Breast epithelium (tissue), 3 donors: ENCODE measurements around the gene WWTR1.

ENCODE experiments used
- CTCF ChIP-seq, 3 donors: fragments of 450-650 bp; IDR thresholded peaks; one replicate each; pipeline ENCODE4 v1.5.1; 2016 to 2017; ENCODE audit warnings: antibody characterized with exemption in 3 of 3, mild to moderate bottlenecking in 3 of 3, moderate library complexity in 3 of 3
- POLR2A ChIP-seq: fragments of 450-650 bp; IDR thresholded peaks from one replicate; pipeline ENCODE4 v1.6.1; 2016; ENCODE audit warnings: antibody characterized with exemption, mild to moderate bottlenecking, moderate library complexity

- TF ChIP-seq CTCF (IDR thresholded peaks at IDR 0.05) (no peak), POLR2A (no peak)
Measured at GRCh38 chr3:149563114-149563513, 94.7 kb downstream of the WWTR1 start.
